ENCODE data around the gene CMPK2. TPM values are rescaled to one million over a fixed set of nuclear protein-coding genes. Genes with fewer than 3 reads are reported as not detected.

Gene CMPK2
- polyA plus RNA-seq, 5 donors: 2.9 to 5.6 (median 4.0) TPM

GRCh38 chr2:6845312-6845711 lies 20.4 kb downstream of the CMPK2 start:
- DNase-seq: no peak

GRCh38 chr2:6841537-6842287 lies 24.0 kb downstream of the CMPK2 start:
- no peak for DNase-seq

DNA sequence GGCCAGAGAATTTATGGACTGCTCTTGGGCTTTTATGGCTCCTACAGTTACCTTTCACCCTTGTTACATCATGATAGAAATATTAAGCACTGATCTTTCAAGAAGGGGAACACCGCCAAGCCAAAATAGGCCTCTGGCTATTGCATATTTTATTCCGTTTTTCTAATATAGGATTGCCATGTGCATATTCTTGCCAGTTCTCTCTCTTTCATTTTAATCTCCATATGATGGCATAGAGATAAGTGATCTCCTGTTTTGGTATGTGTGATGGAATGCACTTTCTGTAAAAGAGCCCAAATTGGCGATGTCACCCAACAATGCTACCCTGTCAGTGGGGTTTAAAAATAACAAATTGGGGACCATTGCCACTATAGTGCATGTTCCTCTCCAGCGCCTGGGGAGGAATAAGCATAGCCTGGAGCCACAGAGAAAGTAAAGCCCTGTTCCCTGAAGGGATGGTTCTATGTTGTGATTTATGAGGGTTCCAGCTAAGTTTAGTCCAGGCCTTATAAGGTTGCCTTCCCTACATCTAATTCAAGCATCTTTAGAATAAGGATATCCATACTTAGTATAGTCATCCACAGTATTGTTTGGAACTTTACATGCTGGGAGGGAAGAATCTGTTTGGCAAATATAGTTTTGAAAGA lies 26.9 kb downstream of the CMPK2 start:
- DNase-seq: no peak

DNA sequence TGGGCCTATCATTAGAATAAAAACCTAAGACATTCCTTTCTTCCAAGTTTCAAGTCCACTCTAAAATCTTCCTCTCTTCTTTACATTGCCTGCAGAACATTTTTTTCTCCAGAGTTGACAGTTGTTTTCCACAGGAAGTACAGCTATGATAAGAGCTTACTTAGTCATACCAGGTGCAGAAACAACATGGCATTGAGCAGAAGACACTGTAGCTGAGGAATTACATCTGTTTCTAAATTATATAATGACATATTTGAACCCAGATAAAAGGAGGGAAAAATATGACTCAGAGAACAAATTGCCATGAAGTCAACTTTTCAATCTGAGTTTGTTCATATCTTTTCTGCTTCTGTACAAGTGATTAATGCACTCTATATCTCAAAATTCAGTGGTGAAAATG lies 30.2 kb downstream of the CMPK2 start:
- no peak for DNase-seq

DNA sequence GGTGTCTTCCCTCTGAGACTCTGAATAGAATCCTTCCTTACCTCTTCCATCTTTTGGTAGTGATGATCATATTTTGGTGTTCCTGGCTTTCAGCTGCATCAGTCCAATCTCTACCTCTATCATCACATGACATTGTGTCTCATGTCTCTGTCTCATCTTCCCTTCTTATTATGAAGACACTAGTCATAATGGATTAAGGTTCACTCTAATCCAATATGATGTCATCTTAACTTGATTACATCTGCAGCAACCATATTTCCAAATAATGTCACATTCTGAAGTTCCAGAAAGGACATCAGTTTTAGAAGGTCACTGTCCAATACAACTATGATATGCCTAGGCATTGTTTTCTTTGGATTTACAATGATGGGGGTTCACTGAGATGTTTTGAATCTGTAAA lies 31.5 kb downstream of the CMPK2 start:
- no peak for DNase-seq

DNA sequence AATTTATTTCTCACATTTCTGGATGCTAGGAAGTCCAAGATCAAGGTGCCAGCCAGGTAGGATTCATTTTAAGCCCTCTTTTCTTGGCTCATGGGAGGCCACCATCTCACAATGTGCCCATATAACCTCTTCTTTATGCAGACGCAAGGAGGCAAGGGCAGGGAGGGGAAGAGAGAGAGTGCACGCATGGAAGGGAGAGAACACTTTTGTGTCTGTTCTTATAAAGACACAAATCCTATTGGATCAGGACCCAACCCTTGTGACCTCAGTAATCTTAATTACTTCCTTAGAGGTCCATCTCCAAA lies 32.5 kb downstream of the CMPK2 start:
- DNase-seq: no peak

DNA sequence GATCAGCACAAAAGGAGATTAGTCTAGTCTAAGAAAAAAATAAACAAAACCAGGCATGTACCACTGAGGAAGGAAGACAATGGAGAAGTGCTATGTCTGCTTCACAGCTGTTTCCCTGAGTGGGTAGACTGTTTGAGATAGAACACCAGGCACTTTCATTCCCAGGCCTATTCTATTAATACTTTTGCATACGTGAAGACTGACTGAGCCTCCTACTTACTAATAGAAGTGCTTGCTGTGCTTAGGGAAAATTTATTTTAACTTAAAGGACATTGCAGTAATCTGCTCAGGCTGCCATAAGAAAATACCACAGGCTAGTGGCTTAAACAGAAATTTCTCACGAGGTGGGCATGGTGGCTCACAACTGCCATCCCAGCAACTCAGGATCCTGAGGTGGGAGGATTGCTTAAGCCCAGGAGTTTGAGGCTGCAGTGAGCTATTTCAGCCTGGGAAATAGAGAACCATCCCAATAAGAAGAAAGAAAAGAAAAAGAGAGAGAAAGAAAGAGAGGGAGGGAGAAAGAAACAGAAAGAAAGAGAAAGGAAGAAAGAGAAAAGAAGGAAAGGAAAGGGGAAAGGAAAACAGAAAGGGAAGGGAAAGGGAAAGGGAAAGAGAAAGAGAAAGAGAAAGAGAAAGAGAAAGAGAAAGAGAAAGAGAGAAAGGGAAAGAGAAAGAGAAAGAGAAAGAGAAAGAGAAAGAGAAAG lies 33.0 kb downstream of the CMPK2 start:
- no peak for DNase-seq

DNA sequence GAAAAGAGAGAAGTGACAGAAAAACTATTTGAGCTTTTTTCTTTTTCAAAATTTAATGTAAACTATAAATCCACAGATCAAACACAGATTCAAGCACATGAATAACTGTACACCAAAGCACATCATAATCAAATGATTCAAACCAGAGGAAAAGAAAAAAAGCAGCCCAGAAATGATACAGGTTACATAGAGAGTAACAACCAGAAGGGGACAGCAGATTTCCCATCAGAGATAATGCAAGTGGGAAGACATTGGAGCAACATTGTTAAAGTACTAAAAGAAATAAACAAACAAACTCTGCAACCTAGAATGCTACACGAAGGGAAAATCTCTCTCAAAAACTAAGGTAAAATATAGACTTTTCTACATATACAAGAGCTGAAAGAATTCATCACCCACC lies 34.5 kb downstream of the CMPK2 start:
- no peak for DNase-seq

GRCh38 chr2:6828299-6828584 lies 37.5 kb downstream of the CMPK2 start:
- DNase-seq: peak in 1 of 2 donors; percentile 51

DNA sequence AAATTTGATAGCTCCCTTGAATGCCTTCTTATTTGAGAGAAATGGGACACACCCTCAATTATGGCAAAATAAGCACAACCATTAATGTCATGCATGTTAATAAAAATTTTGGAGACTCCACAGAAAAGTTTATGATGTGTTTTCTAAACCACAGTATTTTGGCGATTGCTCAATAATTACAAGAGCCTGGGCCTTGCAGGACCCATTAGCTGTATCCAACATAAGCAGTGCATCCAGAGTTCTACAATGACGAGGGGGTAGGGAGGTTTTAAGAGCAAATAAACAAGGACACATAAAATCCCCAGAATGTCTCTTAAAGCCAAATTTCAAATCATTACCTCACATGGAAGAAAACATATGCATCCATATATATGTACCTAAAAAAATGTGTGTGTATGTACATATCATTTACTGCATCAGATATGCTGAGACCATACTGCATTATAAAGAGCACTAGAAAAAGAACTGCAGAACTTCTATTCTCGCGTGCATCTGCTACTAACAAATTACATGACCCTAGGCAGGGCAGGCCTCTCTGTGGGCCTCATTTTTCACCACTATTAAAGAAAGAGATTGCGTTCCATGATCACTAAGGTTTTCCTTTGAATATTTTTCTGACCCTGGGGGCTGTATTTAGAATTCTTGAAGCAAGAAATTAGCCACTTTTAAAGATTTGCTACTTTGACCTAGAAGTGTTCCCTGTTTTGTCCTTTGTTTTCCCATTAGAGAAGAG lies 38.0 kb downstream of the CMPK2 start:
- DNase-seq: peak; percentile 51 to 61

GRCh38 chr2:6826081-6826913 lies 39.4 kb downstream of the CMPK2 start:
- no peak for DNase-seq

GRCh38 chr2:6824962-6825361 lies 40.7 kb downstream of the CMPK2 start:
- peak; percentile 32 to 43 for DNase-seq

DNA sequence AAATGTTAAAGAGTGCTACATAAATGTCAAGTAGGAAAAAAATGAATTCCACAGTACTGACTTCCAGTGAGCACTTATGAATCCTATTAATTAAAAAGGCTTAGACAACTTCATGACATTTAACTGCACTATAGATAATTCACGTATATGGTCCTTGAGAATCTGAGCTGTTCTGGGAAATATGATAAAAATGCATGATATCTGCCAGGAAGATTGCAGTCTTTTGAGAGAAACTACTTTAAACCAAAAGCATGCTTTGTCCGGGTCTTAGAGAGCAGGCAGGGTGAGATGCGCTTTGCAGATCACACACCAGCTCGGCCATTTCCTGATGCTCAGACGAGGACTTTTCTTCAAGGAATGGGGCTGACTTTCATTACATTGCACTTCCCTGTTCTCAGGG lies 42.6 kb downstream of the CMPK2 start:
- no peak for DNase-seq

- no peak for DNase-seq
These were observed 43.3 kb downstream of the CMPK2 start for GRCh38 chr2:6822406-6822805.

DNA sequence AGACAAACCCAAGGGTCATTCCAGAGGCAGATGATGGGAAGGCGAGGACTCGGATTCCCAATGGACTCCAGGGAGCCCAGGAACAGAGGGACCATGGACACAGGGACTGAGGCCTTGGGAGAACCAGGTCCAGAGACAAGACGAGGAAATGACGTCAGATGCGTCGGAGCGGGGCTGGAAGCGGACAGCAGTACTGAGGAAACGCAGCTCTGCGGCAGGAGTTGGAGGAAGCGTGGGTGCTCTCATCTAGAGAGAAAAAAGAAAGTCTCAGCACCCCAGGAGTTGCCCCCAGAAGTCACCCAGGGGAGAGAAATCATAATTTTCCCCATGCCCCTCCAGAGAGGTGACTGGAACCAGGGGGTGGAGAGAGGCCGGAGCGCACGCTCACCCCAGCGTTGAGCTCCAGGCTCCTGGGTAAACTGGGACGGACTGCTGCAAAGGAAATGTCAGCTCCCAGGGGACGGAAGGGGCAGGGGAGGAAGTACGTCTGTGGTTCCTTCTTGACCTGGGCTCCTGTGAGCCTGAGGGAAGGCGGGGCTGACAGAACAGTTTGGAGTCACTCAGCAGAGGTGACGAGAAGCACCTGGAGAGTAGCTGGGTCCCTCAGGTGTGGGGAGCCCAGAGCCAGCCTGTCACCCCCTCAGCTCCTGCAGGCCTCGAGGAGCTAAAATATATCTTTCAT lies 44.7 kb downstream of the CMPK2 start:
- no peak for DNase-seq

- DNase-seq: no peak
These were observed 45.5 kb downstream of the CMPK2 start for GRCh38 chr2:6820236-6820635.

GRCh38 chr2:6819668-6820067 lies 46.0 kb downstream of the CMPK2 start:
- no peak for DNase-seq

DNA sequence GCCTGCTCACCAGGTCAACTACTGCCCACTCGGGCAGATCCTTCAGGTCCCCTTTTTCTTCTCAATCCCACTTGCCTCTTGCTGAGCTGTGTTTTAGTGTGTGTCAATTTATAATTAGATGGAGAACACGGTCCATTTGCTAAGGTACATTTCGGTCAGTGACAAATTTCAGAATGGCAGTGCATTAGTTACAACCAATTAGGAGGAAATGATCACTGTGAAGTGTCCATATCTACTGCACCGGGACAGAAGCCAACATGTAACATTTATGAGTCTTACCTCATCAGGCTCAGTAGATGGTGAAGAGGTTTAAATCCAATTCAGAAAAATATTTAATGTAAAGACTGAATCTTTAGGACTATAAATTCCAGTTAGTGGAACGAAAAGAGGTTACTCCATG lies 47.7 kb downstream of the CMPK2 start:
- no peak for DNase-seq

DNA sequence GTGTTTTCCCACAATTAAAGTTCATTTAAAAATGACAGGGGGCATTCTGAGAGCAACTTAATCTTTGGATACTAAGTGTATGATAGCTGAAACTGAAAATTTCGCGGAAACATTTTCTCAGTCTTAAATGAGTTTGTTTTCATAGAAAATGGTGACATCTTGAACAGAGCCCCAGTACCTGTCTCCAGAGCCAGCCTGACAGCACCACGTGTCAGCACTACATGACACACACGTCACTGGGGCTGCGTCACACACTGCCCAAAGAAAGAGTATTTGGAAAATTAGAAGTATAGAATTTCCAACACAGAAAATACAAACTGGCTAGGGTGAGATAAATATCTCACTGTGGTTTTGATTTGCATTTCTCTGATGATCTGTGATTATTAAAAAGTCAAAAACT lies 50.8 kb downstream of the CMPK2 start:
- DNase-seq: no peak

GRCh38 chr2:6814312-6814711 lies 51.4 kb downstream of the CMPK2 start:
- no peak for DNase-seq

DNA sequence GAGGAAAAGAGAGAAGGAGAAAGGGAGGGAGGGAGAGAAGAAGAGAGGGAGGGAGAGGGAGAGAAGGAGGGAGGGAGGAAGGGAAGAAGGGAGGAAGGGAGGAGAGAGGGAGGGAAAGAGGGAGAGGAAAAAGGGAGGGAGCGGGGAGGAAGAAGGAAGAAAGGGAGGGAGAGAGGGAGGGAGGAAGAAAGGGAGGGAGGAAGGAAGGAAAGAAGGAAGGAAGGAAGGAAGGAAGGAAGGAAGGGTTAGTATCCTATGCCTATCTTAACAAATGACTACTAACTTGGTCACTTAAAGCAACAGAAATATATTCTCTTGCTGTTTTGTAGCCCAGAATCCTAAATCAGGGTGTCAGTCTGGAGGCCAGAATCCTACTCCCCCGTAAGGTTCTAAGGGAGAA lies 52.1 kb downstream of the CMPK2 start:
- no peak for DNase-seq
